ENCODE data around the gene TNC. TPM values are rescaled to one million over a fixed set of nuclear protein-coding genes. Genes with fewer than 3 reads are reported as not detected.

Gene TNC
- total RNA-seq, 1 donor from 2014 or later, result 64.1 TPM

DNA sequence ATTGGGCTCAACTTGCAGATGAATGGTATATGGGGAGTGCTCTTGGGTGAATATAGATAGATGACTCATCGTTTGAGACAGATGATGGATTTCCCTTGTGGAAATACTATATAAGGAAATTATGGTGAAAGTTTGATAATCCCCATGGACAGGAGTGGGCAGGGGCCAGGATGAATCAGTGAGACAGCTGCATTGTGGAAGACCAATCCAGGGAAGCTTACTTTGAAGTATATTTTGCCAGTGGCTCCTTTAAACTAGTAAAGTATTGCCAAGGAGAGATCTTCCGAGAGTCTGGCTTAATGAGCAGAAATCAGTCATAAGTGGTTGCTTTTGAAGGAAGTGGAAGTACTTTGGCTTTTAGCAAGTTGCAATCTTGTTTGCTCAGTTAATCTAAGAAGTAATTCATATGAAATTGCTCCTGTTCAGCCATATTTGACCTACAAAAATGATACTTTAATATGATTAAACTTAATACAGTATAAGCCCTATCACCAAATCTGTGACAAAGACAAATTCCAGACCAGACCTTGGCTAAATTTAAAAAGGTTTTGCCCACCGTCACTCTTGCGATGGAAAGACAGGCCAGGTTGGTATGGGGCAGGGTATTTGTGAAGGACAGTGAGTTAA is 9.3 kb upstream of the TNC start:
- Mint-ChIP-seq H3K36me3 (ENCODE audit: low read depth) (peaks cover 4% of the 10 kb centered on the region), H3K27me3 (ENCODE audit: low read depth) (no peaks in the 10 kb centered on the region), H3K4me1 (ENCODE audit: low read depth) (peaks cover 7% of the 10 kb centered on the region), H3K27ac (ENCODE audit: unreplicated experiment) (no peak overlapping the region), H3K4me3 (ENCODE audit: unreplicated experiment) (no peak overlapping the region), H3K9me3 (ENCODE audit: low read depth) (peaks cover 16% of the 10 kb centered on the region)
- no peak for DNase-seq (ENCODE audit: low spot score)
- no peak for TF ChIP-seq CTCF (IDR thresholded peaks at IDR 0.05)

GRCh38 chr9:115126404-115126803 is 8.4 kb upstream of the TNC start:
- Mint-ChIP-seq H3K27me3 (ENCODE audit: low read depth) (no peaks in the 10 kb centered on the region), H3K4me1 (ENCODE audit: low read depth) (peaks cover 7% of the 10 kb centered on the region), H3K27ac (ENCODE audit: unreplicated experiment) (no peak overlapping the region), H3K36me3 (ENCODE audit: low read depth) (peaks cover 4% of the 10 kb centered on the region), H3K9me3 (ENCODE audit: low read depth) (peaks cover 16% of the 10 kb centered on the region), H3K4me3 (ENCODE audit: unreplicated experiment) (no peak overlapping the region)
- DNase-seq (ENCODE audit: low spot score), result no peak
- TF ChIP-seq CTCF (IDR thresholded peaks at IDR 0.05), result no peak

DNA sequence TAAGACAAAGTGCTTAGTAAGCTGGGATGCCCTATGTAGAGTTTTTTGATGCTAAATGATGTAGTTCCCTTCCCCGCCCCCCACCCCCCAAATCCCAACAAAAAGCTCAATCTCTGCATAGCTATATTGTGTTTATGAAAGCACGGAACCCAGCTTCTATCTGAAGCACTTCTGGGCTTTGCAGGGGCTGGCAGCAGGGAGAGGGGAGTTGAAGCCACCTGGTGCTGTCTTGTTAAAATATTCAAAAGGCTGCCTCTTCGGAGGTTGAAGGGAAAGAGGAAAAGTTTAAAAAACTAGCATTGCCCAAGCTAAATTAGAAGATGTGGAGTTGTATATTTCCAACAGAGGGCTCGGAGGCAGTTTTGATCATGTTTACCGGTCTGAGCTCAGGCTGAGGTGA is 5.0 kb upstream of the TNC start:
- Mint-ChIP-seq H3K27ac (ENCODE audit: unreplicated experiment) (no peak overlapping the region), H3K27me3 (ENCODE audit: low read depth) (no peaks in the 10 kb centered on the region), H3K4me3 (ENCODE audit: unreplicated experiment) (no peak overlapping the region), H3K36me3 (ENCODE audit: low read depth) (peaks cover 4% of the 10 kb centered on the region), H3K4me1 (ENCODE audit: low read depth) (peaks cover 21% of the 10 kb centered on the region), H3K9me3 (ENCODE audit: low read depth) (peaks cover 16% of the 10 kb centered on the region)
- TF ChIP-seq CTCF (IDR thresholded peaks at IDR 0.05), result no peak
- no peak for DNase-seq (ENCODE audit: low spot score)

GRCh38 chr9:115121181-115121580 is 3.2 kb upstream of the TNC start:
- Mint-ChIP-seq H3K27me3 (ENCODE audit: low read depth) (no peaks in the 10 kb centered on the region), H3K27ac (ENCODE audit: unreplicated experiment) (no peak overlapping the region), H3K4me1 (ENCODE audit: low read depth) (peaks cover 32% of the 10 kb centered on the region)

GRCh38 chr9:115118879-115119218 is 892 bp upstream of the TNC start:
- Mint-ChIP-seq H3K27me3 (ENCODE audit: low read depth) (no peaks in the 10 kb centered on the region), H3K4me1 (ENCODE audit: low read depth) (peaks cover 55% of the 10 kb centered on the region), H3K27ac (ENCODE audit: unreplicated experiment) (peak overlapping the region; percentile 97), H3K4me3 (ENCODE audit: unreplicated experiment) (peak overlapping the region; percentile 75), H3K36me3 (ENCODE audit: low read depth) (no peaks in the 10 kb centered on the region), H3K9me3 (ENCODE audit: low read depth) (no peaks in the 10 kb centered on the region)
- no peak for TF ChIP-seq CTCF (IDR thresholded peaks at IDR 0.05)
- no peak for DNase-seq (ENCODE audit: low spot score)

More at GRCh38 chr9:115121181-115121580, 3.2 kb upstream of the TNC start:
- no peak for DNase-seq (ENCODE audit: low spot score)
- peaks cover 4% of the 10 kb centered on the region for H3K36me3 Mint-ChIP-seq (ENCODE audit: low read depth)
- H3K4me3 Mint-ChIP-seq (ENCODE audit: unreplicated experiment), result no peak overlapping the region
- H3K9me3 Mint-ChIP-seq (ENCODE audit: low read depth), result peaks cover 9% of the 10 kb centered on the region
- TF ChIP-seq CTCF (IDR thresholded peaks at IDR 0.05), result no peak

Measured in chondrocyte (in vitro differentiated cells).